Measurements from ENCODE around the gene MARK3.
"Not testable (repeated sequence)": the region's sequence is repeated elsewhere in the genome, so short reads cannot be mapped to it uniquely, and the experiment has no call there.

The MARK3 gene

DNA sequence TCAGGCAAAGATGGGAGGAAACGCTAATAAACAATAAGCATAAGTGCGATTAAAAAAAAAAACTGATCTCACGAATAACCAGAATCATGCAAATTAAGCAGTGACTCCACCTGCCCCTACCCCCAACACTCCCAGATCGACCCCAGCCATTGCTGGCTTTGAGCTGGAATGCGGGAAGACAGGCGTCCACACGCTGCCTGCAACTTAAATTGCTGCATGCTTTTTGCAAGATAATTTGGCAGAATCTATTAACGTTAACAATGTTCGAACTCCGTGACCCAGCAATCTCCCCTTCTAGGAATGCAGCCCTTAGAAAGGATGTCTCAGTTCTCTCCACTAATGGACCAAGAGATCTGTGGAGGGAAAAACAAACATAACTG lies 138.3 kb downstream of the MARK3 start:
- in situ Hi-C loops (cut with MboI; ENCODE audit: low sequenced_read_pairs) = no loop called here
- H3K4me1 ChIP-seq = peaks cover 11% of the 10 kb centered on the region
- H3K36me3 ChIP-seq (replicated peaks) = peaks cover 25% of the 10 kb centered on the region

DNA sequence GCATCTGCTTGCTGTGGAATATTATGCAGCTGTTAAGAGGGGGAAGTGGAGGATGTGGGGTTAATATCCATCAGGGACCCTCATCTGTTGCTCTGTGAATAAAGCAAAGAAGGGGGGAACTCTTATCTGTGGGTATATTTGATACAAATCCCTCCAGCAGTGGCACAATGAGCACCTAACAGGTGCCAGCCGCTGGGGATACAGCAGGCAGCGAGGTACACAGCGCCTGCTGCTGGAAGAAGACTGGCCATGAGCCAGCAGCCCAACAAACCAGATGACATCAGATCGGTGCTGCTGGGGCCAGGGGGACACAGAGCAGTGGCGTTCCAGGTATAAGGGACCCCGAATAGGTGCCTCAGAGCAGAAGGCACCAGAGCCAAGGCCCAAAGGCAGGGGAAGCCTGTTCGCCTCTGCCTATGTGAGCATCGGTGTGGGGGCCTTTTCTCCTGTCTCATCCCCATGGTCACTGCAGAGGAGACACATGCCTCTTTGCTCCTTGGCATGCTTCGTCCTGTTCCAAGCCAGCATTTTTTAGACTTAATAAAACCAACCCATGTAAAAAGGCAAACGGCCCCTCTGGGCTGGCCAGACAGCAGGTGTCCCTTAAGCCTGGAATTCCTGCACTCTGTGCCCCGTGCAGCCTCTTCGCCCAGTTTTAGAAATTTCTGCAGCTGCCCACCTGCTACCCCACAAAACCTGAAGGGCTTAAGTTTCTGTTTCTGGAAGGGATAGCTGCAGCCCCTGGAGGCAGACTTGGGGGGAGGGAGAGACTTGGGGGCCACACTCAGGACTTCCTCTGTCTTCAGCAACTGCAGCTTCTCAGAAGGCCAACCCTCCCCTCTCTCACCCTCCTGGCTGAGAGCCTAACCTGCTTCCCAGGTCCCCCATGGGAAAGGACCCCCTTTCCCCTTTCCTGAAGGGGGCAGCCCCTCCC lies 139.1 kb downstream of the MARK3 start:
- no peak for DNase-seq (ENCODE audit: low spot score in 2 of 2)
- Histone ChIP-seq H3K36me3 (replicated peaks) (peaks cover 18% of the 10 kb centered on the region), H3K4me3 (no peak overlapping the region), H3K27me3 (ENCODE audit: low read depth) (no peaks in the 10 kb centered on the region), H3K9me3 (no peaks in the 10 kb centered on the region), H3K4me1 (peaks cover 12% of the 10 kb centered on the region)
- in situ Hi-C loops (cut with MboI; ENCODE audit: low sequenced_read_pairs) = no loop called here

More for the DNA sequence above, 138.3 kb downstream of the MARK3 start:
- Histone ChIP-seq H3K4me3 (no peak overlapping the region), H3K27me3 (ENCODE audit: low read depth) (no peaks in the 10 kb centered on the region), H3K9me3 (no peaks in the 10 kb centered on the region)
- DNase-seq (ENCODE audit: low spot score in 2 of 2) = no peak

DNA sequence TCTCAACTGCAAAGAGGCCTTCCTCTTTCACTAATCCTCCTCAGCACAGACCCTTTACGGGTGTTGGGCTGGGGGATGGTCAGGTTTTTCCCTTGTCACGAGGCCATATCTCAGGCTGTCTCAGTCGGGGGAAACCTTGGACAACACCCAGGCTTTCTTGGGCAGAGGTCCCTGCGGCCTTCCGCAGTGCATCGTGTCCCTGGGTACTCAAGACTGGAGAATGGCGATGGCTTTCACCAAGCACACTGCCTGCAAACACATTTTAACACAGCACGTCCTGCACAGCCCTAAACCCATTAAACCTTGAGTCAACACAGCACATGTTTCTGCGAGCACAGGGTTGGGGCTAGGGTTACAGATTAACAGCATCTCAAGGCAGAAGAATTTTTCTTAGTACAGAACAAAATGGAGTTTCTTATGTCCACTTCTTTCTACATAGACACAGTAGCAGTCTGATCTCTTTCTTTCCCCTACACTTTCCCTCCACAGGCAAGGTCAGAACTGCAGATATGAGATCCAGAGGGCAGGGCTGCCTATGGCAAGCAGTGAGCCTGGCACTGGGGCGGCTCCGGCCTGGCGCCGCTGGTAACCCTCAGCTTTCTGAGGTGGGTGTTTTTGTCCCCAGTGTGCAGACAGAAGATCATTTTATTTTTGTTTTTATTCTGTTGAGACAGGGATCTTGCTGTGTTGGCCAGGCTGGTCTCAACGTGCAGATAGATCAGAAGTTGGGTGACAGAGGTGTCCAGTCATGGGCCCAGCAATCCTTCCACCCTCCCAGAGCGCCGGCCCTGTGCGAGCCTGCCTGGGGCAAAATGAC lies 140.4 kb downstream of the MARK3 start:
- H3K27me3 ChIP-seq (ENCODE audit: low read depth); DNase-seq (ENCODE audit: low spot score in 2 of 2); H3K4me3 ChIP-seq; H3K9me3 ChIP-seq; in situ Hi-C loops (cut with MboI; ENCODE audit: low sequenced_read_pairs); H3K36me3 ChIP-seq (replicated peaks): not testable (repeated sequence)
- H3K4me1 ChIP-seq = peaks cover 19% of the 10 kb centered on the region

DNA sequence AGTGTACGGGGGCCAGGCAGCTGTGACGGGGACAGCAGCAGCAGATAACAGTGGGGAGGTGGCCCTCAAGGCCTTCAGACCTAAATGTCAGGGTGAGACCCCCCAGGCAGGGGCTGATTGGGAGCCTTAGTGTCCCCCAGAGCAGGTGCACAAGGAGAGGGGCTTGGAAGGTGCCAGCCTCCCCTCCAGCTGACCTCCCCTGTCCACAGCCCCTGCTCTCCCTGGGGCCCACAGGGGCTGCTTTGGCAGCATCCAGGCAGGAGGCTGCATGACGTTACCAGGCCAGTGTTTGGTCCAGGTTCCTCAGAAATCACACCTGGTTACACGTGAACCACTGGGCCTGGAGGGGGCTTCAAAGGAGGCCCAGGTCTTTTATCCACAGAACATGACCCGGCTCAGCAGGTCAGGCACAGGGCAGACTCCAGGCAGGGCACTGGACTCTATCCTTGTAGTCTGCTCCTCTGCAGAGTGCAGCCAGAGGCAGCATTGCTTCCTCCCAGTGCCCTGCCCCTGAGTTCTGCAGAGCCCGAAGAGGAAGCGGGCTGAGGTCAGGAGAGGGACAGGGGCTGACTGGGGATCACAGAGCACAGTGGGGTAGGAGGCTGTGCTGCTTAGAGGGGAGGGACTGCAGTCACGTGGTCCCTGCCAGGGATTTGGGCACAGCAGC lies 141.2 kb downstream of the MARK3 start:
- DNase-seq (ENCODE audit: low spot score in 2 of 2) = no peak
- Histone ChIP-seq H3K9me3 (no peaks in the 10 kb centered on the region), H3K4me3 (no peak overlapping the region), H3K27me3 (ENCODE audit: low read depth) (no peaks in the 10 kb centered on the region), H3K4me1 (peaks cover 19% of the 10 kb centered on the region), H3K36me3 (replicated peaks) (peaks cover 11% of the 10 kb centered on the region)
- in situ Hi-C loops (cut with MboI; ENCODE audit: low sequenced_read_pairs) = no loop called here

DNA sequence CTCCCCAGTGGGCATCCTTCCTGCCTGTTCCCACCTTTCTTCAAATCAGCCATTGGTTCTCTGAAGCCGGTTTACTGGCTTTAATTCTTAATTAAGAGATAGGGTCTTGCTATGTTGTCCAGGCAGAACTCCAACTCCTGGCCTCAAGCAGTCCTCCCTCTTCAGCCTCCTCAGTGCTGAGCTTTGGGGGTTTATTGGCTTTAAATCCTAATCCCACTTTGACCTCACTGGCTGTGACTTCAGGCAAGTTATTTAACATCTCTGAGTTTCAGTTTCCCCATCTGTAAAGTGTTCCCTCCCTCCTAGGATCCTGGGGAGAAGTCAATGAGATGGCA lies 141.7 kb downstream of the MARK3 start:
- no peak for DNase-seq (ENCODE audit: low spot score in 2 of 2)
- in situ Hi-C loops (cut with MboI; ENCODE audit: low sequenced_read_pairs) = no loop called here
- H3K27me3 ChIP-seq (ENCODE audit: low read depth) = no peaks in the 10 kb centered on the region
- H3K9me3 ChIP-seq = no peaks in the 10 kb centered on the region
- H3K4me1 ChIP-seq = peaks cover 19% of the 10 kb centered on the region
- peaks cover 11% of the 10 kb centered on the region for H3K36me3 ChIP-seq (replicated peaks)
- no peak overlapping the region for H3K4me3 ChIP-seq

DNA sequence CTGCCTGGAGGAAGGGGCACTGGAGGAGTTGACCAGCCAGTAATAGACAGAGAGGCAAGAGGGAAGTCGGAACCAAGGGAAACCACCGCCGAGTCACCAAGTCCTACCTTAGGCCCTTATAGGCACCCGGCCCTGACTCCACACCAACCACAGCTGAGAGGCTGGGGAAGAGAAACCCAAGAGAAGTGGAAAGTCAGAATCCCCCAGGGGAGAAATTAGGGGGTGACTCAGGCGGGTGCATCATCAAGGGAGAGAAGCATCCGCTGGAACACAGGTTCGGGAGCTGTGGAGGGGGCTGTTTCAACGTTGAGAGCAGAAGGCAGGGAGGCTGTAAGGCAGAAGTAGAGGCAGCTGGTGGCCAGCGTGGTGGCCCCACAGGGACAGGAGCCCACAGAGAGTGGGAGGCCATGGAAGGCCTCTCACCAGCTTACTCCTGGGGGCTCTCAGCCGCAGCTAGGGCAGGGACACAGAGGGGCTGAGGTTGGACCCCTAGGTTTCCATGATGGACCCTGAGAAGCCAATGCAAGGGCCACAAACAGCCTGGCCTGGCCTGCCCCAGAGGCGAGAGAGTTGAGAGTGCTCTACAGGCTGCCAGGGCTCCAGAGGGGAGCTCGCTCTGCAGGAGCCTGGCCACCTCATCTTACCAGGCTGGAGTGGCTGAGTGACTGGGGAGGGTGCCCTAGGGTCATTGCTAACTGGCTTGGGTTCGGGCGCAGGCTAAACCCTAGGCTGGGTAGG lies 142.4 kb downstream of the MARK3 start:
- peaks cover 19% of the 10 kb centered on the region for H3K4me1 ChIP-seq
- H3K27me3 ChIP-seq (ENCODE audit: low read depth) = no peaks in the 10 kb centered on the region
- H3K9me3 ChIP-seq = no peaks in the 10 kb centered on the region
- DNase-seq (ENCODE audit: low spot score in 2 of 2) = no peak
- in situ Hi-C loops (cut with MboI; ENCODE audit: low sequenced_read_pairs) = no loop called here
- H3K4me3 ChIP-seq = no peak overlapping the region
- H3K36me3 ChIP-seq (replicated peaks) = peaks cover 16% of the 10 kb centered on the region

DNA sequence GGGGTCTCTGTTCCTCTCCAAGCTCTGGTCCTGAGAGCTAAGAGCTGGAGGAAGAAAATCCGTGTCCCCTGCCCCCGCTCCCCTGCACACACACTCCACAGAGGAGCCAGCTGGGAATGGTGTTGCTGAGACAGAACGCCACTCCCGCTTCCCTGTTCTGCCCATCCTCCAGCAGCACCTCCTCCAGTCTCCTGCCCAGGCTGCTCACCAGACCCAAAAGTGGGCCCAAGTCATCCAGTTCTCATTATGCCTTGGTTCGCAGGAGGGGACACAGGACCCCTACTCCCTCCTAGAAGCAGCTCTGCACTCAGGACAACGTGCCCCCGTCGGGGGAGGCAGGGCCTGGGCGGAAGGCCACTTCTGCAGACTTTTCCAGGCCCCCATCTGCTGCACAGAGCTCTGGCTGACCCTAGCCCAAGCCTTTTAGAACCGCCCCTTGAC lies 143.0 kb downstream of the MARK3 start:
- peaks cover 16% of the 10 kb centered on the region for H3K4me1 ChIP-seq
- in situ Hi-C loops (cut with MboI; ENCODE audit: low sequenced_read_pairs) = no loop called here
- H3K9me3 ChIP-seq = no peaks in the 10 kb centered on the region
- DNase-seq (ENCODE audit: low spot score in 2 of 2) = no peak
- peaks cover 21% of the 10 kb centered on the region for H3K36me3 ChIP-seq (replicated peaks)
- H3K27me3 ChIP-seq (ENCODE audit: low read depth) = no peaks in the 10 kb centered on the region
- H3K4me3 ChIP-seq = peak overlapping the region; percentile 82

DNA sequence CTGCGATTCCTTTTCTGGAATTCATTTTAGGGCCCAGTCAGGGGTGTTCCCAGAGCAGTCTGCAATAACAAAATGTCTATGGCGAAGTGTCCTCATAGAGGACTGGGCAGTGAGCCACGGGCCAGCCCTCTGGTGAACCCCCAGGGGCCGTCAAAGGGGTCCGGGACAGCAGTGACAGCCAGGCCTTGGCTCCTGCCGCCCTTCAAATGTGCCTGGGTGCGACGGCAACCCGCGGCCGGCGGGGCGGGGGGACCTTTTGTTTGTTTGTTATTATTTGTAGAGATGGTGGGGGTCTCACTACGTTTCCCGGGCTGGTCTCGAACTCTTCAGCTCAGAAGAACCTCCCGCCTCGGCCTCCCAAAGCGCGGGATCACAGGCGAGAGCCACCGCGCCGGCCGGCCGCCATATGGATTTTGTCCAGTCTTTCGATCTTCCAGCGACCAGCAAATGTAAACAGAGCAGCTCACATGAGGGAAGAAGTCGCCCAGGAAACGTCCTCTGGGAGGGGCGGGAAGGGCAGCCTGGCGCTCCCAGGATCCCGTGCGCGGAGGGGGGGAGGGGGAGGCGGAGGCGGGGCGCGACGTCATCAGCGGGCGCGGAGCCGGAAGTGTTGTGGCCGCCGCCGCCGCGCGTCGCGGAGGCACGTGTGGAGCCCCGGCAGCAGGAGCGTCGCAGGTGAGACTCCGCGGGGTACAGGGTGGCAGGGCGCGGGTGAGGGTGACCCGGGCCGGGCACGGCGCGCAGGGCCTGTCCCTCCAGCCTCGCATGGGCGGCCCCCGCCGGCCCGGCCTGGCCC lies 143.6 kb downstream of the MARK3 start, which contains the start of gene TRMT61A:
Gene TRMT61A (plus strand): TSS at position 610 of the 796 bp plus-strand sequence. CDS start 783 bp downstream, outside the sequence.
- Histone ChIP-seq H3K4me1 (peaks cover 16% of the 10 kb centered on the region), H3K9me3 (no peaks in the 10 kb centered on the region), H3K36me3 (replicated peaks) (peaks cover 27% of the 10 kb centered on the region), H3K27me3 (ENCODE audit: low read depth) (no peaks in the 10 kb centered on the region), H3K4me3 (peak within 1 kb of the TSS; percentile 82)
- peak; percentile 84 to 92 for DNase-seq (ENCODE audit: low spot score in 2 of 2)
- in situ Hi-C loops (cut with MboI; ENCODE audit: low sequenced_read_pairs) = no loop called here

DNA sequence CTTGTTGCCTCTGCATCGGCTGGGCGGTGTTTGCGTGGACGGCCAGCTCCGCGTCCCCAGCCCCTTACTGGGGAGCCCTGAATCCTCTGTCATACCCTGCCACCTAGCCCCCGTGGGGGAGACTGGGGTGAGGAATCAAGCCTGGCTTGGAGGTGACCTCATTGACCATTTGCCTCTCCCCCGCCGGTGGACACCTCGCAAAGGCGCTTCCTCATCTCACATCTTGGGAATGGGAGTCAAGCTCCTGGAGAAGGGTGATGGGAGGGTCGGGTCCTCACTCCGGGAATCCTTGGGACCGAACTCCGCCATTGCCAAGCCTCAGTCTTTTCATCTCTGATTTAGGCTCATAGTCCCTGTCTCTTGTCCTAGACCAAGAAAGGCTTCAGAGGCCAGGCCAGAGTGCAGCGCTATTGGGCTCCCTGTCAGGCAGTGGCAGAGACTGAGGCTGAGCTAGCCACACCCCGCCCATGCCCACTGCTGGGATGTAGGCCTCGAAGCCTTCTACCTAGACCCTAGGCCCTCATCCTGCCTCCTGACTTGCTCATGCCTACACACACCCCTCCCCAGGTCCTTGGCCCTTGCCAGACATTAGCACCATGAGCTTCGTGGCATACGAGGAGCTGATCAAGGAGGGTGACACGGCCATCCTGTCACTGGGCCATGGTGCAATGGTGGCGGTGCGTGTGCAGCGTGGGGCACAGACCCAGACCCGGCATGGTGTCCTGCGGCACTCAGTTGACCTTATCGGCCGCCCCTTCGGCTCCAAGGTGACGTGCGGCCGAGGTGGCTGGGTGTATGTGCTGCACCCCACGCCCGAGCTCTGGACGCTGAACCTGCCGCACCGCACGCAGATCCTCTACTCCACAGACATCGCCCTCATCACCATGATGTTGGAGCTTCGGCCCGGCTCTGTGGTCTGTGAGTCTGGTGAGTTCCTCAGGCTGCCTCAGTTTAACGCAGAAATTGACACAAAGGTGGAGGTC lies 144.5 kb downstream of the MARK3 start:
- Histone ChIP-seq H3K4me3 (peak overlapping the region; percentile 82), H3K9me3 (no peaks in the 10 kb centered on the region), H3K27me3 (ENCODE audit: low read depth) (no peaks in the 10 kb centered on the region), H3K4me1 (peaks cover 16% of the 10 kb centered on the region), H3K36me3 (replicated peaks) (peaks cover 28% of the 10 kb centered on the region)
- in situ Hi-C loops (cut with MboI; ENCODE audit: low sequenced_read_pairs) = no loop called here
- DNase-seq (ENCODE audit: low spot score in 2 of 2) = no peak

DNA sequence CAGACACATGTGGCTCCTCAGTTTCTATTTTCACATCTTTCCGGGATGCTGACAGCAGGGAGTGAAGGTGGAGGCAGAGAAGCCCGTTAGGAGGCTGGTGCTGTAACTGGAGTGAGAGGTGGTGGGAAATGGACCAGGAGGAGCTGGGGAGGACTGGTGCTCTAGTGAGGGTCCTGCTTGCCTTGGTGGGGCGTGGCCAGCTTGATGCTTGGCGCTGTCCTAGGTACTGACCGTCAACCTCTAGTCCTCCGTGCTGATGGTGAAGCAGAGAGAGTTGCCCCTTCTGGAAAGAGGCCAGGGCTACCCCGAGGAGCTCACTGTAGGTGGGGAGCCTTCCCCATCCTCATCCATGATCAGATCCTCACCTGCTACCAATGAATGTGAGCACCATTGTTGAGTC lies 145.2 kb downstream of the MARK3 start:
- Histone ChIP-seq H3K9me3 (no peaks in the 10 kb centered on the region), H3K27me3 (ENCODE audit: low read depth) (no peaks in the 10 kb centered on the region), H3K36me3 (replicated peaks) (peaks cover 28% of the 10 kb centered on the region), H3K4me3 (peak overlapping the region; percentile 82), H3K4me1 (peaks cover 16% of the 10 kb centered on the region)
- in situ Hi-C loops (cut with MboI; ENCODE audit: low sequenced_read_pairs) = no loop called here
- peak in 1 of 2 experiments; percentile 69 for DNase-seq (ENCODE audit: low spot score in 2 of 2)

DNA sequence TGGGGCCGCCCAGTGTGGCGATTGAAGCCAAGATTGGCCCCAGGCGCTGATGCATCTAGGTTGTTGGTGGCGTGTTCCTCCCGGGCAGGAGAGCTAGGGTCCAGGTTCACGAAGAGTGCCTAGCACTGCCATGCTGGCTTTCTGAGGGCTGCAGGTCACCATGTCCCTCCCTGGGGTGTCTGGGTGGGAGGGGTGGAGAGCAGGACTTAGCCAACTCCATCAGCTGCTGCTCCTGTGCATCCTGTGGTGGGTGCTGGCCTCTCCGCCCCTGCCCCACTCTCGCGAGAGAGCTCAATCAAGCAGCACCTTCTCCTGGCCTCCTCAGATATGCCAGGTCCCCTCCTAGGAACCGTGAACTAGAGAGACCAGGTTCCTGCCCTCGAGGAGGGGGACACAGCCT lies 145.6 kb downstream of the MARK3 start:
- no peak for DNase-seq (ENCODE audit: low spot score in 2 of 2)
- Histone ChIP-seq H3K27me3 (ENCODE audit: low read depth) (no peaks in the 10 kb centered on the region), H3K9me3 (no peaks in the 10 kb centered on the region), H3K36me3 (replicated peaks) (peaks cover 28% of the 10 kb centered on the region), H3K4me1 (peaks cover 16% of the 10 kb centered on the region), H3K4me3 (no peak overlapping the region)
- in situ Hi-C loops (cut with MboI; ENCODE audit: low sequenced_read_pairs) = no loop called here

Data from HAP-1 (cell line).